Prostate gland (tissue), 2 donors: ENCODE measurements around the gene ZSWIM1. TPM values are rescaled to one million over a fixed set of nuclear protein-coding genes. Genes with fewer than 3 reads are reported as not detected.

ENCODE experiments used
- DNase-seq: peaks from one replicate; pipeline ENCODE4 v3.0.0-alpha.2; 2019; ENCODE audit warnings: low spot score
- H3K27ac ChIP-seq, 2 donors: fragments of 200-600 bp; sonication (generic); 2 replicates each; pipeline ENCODE4 v1.5.1; 2017 to 2019
- H3K27me3 ChIP-seq: fragments of 200-600 bp; sonication (generic); replicated peaks from 2 replicates; pipeline ENCODE4 v1.5.1; 2019; ENCODE audit not compliant: insufficient read depth
- H3K36me3 ChIP-seq, 2 donors: fragments of 200-600 bp; sonication (generic); 1 replicate in 1 of 2; 2 replicates in 1 of 2; pipeline versions ENCODE4 v1.5.1 to v1.8.1; 2017 to 2019
- H3K4me1 ChIP-seq: fragments of 200-600 bp; sonication (generic); replicated peaks from 2 replicates; pipeline ENCODE4 v1.5.1; 2019
- H3K4me3 ChIP-seq, 2 donors: fragments of 200-600 bp; sonication (generic); 2 replicates each; pipeline ENCODE4 v1.5.1; 2017 to 2019
- H3K9me3 ChIP-seq: fragments of 200-600 bp; sonication (generic); 2 replicates; pipeline ENCODE4 v1.5.1; 2017
- CTCF ChIP-seq, 4 experiments: fragments of 200-600 bp in 2 of 4; fragments of 450-650 bp in 2 of 4; sonication (generic) in 2 of 4; IDR thresholded peaks; 1 replicate in 3 of 4; 2 replicates in 1 of 4; pipeline ENCODE4 v1.5.1; 2016 to 2019; ENCODE audit warnings: antibody characterized with exemption in 4 of 4, mild to moderate bottlenecking in 2 of 4, moderate library complexity in 2 of 4
- POLR2A ChIP-seq: fragments of 450-650 bp; IDR thresholded peaks from one replicate; pipeline ENCODE4 v1.6.1; 2016; ENCODE audit warnings: antibody characterized with exemption, mild to moderate bottlenecking
- POLR2AphosphoS5 ChIP-seq: sonication (generic); formaldehyde crosslinking; IDR thresholded peaks from one replicate; pipeline ENCODE4 v1.6.1; 2017; ENCODE audit warnings: antibody characterized with exemption
- WGBS: methylation state at CpG from one replicate; pipeline ENCODE4 v1.1.5; 2018; 5-methylcytosine and 5-hydroxymethylcytosine counted together
- intact Hi-C: fragments of 100-400 bp; cut with DNase I; formaldehyde crosslinking; loops from one replicate; pipeline ENCODE4 v1.14.2; 2022
- total RNA-seq, 2 donors: library from RNA; depleted of rRNA; stranded (reverse); fragments of >200 nt; gene quantifications; one replicate each; pipeline ENCODE4 v1.1.0, GENCODE V29; 2016

ZSWIM1 gene
- total RNA-seq, 2 donors from 2014 or later, result 13.8 to 17.8 TPM

GRCh38 chr20:45907219-45907948 is 26.4 kb downstream of the ZSWIM1 start:
- DNase-seq, result no peak
- Histone ChIP-seq H3K27ac (no peak overlapping the region), H3K4me3 (no peak overlapping the region), H3K4me1 (no peaks in the 10 kb centered on the region), H3K36me3 (no peaks in the 10 kb centered on the region), H3K9me3 (no peaks in the 10 kb centered on the region), H3K27me3 (no peaks in the 10 kb centered on the region)
- 93% methylated on average over 17 of the region's 17 CpGs for WGBS
- intact Hi-C loops, result no loop called here
- TF ChIP-seq POLR2AphosphoS5 (no peak), POLR2A (no peak), CTCF (IDR thresholded peaks at IDR 0.05) (no peak)

GRCh38 chr20:45908084-45908483 is 27.1 kb downstream of the ZSWIM1 start:
- H3K36me3 ChIP-seq, result no peaks in the 10 kb centered on the region
- H3K4me3 ChIP-seq, result no peak overlapping the region
- no peaks in the 10 kb centered on the region for H3K9me3 ChIP-seq
- no peaks in the 10 kb centered on the region for H3K27me3 ChIP-seq
- no peaks in the 10 kb centered on the region for H3K4me1 ChIP-seq
- no peak overlapping the region for H3K27ac ChIP-seq
- DNase-seq, result no peak
- intact Hi-C loops, result no loop called here
- 90% methylated on average over 2 of the region's 2 CpGs for WGBS
- TF ChIP-seq CTCF (IDR thresholded peaks at IDR 0.05) (no peak), POLR2AphosphoS5 (no peak), POLR2A (no peak)

- H3K27me3 ChIP-seq, result no peaks in the 10 kb centered on the region
- WGBS, result 91% methylated on average over 12 of the region's 12 CpGs
- intact Hi-C loops, result no loop called here
- no peaks in the 10 kb centered on the region for H3K36me3 ChIP-seq
- no peaks in the 10 kb centered on the region for H3K9me3 ChIP-seq
- no peak for TF ChIP-seq POLR2AphosphoS5
- TF ChIP-seq POLR2A, result no peak
- TF ChIP-seq CTCF (IDR thresholded peaks at IDR 0.05), result no peak
- no peak for DNase-seq
- no peak overlapping the region for H3K27ac ChIP-seq
- H3K4me1 ChIP-seq, result no peaks in the 10 kb centered on the region
- no peak overlapping the region for H3K4me3 ChIP-seq
Observed at GRCh38 chr20:45909336-45909808, 28.3 kb downstream of the ZSWIM1 start.

- H3K4me1 ChIP-seq, result no peaks in the 10 kb centered on the region
- WGBS, result 89% methylated on average over 22 of the region's 22 CpGs
- H3K27me3 ChIP-seq, result no peaks in the 10 kb centered on the region
- H3K9me3 ChIP-seq, result no peaks in the 10 kb centered on the region
- no peaks in the 10 kb centered on the region for H3K36me3 ChIP-seq
- H3K27ac ChIP-seq, result no peak overlapping the region
- intact Hi-C loops, result loop anchor here (2.0 kb wide), 1 partner anchor 63 kb away; the partner anchor contains the start of gene ZNF335
- H3K4me3 ChIP-seq, result no peak overlapping the region
- TF ChIP-seq POLR2AphosphoS5 (no peak), POLR2A (no peak), CTCF (IDR thresholded peaks at IDR 0.05) (no peak)
- no peak for DNase-seq
Observed at GRCh38 chr20:45909817-45910669, 29.0 kb downstream of the ZSWIM1 start.
